ENCODE data around the gene PTGIS.

GRCh38 chr20:49464556-49464955 is 103.4 kb downstream of the PTGIS start:
- TF ChIP-seq POLR2A (IDR thresholded peaks at IDR 0.05) (no peak), CTCF (IDR thresholded peaks at IDR 0.05) (no peak)

Measured in thyroid gland (tissue), 4 donors.